NCI-H2107 (cell line): ENCODE results near the gene KAZN.

Source experiments
- DNase-seq: peaks from one replicate; lab custom pipeline; 2025; lab: John Stamatoyannopoulos, UW

The KAZN gene

DNA sequence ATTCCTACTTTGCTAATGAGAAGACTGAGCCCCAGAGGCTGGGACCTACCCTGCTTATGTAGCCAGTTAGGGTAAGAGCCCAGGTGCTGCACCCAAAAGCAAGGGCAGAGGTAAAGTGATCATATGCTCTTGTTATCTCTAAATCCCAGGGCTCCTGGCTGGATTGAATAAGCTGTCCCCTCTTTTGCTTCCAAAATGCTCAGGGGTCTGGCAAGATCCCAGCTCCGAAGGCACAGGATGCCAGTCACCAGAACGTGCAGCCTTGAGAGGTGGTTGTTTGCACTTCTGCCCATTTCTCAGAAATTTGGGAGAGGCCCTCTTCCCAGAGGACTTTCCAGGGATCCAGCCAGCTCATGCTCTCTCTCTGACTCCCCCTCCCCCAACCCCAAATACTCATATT is 412.7 kb downstream of the KAZN start:
- DNase-seq: no peak

DNA sequence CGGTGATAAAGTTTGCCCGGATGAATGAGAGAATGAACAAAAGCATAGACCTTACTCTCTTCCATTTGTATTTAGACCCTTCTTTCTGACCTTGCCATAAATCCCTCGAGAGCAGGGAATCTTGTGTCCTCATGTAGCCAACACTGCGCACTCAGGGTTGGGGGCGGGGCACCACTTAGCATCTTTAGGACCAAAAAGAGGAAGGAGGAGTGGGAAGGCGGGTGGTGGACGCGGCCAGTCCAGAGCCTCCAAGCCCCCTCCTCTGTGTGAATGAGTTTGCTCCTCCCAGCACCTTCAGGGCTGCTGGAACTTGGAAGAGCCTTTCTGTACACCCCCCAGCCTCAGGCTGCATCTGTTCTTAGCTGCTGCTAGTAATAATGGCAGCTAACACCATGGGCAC is 413.2 kb downstream of the KAZN start:
- no peak for DNase-seq

DNA sequence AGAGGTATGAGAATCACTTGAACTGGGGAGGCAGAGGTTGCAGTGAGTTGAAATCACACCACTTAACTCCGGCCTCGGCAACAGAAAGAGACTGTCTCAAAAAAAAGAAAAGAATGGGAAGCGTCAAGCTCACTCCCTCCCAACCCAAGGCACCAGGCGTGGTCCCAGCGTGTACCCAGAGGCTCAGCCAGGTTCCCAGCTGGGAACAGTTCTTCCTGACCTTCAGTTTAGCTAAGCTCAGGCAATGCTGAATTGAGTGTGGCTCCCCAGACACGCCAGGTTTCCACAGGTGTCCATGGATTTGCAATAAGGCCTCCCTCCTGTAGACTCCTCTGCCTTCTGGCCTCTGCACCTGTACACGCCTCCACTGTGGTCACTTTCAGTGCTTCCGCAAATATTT is 414.3 kb downstream of the KAZN start:
- no peak for DNase-seq

DNA sequence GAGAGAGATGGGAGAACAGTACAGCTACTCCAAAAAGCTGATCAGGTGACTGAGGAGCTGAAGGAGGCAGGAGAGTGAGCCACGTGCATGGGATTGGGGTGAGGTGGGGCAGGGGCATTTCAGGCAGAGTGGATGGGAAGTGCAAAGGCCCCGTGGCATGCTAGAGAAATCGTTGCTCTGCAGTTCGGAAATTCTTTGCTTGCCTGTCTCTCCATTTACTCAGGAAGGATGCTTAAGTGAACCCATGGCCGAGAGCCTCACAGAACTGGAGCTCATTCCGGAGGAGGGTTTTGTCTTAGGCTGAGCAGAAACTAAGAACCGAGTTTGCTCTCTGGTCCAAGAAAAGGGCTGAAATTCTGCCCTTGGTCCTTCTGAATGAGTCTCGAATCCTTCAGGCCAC is 415.3 kb downstream of the KAZN start:
- DNase-seq: no peak

DNA sequence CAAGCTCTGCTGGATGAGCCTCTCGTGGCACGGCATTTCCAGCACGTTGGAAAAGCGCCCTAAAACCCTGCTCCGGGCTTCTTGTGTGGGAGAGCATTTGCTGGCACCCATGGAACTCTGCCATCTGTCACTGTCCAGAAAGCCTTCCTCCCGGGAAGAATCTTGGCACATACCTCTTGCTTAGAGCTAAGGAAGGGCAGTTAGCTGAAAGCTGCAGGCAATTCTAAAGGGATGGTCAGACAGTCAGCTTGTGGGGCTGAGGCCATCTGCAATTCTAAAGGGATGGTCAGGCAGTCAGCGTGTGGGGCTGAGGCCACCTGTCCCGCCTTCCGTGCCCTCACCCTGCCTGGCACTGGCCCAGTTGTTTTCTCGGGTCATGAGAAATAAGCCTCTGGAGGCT is 416.0 kb downstream of the KAZN start:
- no peak for DNase-seq

DNA sequence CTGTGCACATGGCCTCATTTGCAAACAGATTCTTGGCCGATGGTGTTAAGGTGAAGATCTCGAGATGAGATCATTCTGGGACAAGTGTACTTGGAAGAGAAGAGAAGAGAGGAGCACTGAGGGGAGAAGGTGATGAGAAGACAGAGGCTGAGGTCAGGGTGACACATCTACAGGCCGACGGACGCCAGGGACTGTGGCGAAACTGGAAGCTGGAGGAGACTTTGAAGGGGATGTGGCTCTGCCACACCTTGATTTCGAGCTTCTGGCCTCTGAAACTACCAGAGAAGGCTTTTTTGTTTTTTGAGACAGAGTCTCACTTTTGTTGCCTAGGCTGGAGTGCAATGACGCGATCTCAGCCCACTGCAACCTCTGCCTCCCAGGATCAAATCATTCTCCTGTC is 417.5 kb downstream of the KAZN start:
- no peak for DNase-seq

DNA sequence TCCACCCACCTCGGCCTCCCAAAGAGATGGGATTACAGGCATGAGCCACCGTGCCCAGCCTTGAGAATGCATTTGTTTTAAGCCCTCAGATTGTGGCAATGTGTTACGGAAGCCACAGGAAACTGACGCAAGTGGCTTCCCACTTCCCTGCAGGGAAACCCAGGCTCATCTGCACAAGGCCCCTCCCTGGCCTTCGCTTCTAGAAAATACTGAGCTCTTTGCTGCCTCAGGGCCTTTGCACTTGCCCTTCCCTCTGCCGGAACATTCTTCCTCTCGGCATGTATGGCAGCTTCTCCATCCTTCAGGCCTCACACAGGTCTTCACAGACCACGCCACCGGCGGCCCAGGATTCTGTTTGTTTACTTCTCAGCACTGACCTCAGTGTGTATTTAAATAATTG is 418.0 kb downstream of the KAZN start:
- no peak for DNase-seq

DNA sequence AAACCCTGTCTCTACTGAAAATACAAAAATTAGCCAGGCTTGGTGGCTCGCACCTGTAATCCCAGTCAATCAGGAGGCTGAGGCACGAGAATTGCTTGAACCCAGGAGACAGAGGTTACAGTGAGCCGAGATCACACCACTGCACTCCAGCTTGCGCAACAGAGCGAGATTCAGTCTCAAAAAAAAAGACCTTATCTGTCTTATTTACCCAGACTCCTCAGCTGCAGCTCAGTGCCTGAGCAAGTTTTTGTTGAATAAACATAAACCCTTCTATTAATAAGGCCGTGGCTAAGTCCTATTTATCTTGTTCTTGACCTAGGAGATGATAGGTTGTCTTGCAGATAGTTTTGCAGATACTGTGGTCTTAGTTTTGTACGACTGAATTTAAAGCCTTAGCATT is 418.6 kb downstream of the KAZN start:
- DNase-seq: no peak

DNA sequence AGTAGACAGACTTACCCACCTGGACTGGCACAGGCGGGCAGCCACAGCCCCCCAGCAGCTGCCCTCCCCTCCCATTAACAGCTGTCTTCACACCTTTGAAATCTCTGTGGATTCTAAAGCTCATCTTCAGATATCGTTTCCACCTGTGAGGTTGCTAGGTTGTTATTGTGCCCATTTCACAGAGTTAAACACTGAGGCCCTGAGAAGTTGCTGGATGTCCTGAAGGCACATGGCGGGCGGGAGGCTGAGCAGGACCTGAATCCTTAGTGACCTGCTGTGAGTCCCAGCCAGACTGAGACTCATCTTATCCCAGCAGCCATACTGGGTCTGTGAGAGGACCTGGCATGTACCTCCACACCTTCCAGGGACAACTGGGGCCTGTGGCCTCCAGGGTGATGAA is 420.3 kb downstream of the KAZN start:
- DNase-seq: no peak

DNA sequence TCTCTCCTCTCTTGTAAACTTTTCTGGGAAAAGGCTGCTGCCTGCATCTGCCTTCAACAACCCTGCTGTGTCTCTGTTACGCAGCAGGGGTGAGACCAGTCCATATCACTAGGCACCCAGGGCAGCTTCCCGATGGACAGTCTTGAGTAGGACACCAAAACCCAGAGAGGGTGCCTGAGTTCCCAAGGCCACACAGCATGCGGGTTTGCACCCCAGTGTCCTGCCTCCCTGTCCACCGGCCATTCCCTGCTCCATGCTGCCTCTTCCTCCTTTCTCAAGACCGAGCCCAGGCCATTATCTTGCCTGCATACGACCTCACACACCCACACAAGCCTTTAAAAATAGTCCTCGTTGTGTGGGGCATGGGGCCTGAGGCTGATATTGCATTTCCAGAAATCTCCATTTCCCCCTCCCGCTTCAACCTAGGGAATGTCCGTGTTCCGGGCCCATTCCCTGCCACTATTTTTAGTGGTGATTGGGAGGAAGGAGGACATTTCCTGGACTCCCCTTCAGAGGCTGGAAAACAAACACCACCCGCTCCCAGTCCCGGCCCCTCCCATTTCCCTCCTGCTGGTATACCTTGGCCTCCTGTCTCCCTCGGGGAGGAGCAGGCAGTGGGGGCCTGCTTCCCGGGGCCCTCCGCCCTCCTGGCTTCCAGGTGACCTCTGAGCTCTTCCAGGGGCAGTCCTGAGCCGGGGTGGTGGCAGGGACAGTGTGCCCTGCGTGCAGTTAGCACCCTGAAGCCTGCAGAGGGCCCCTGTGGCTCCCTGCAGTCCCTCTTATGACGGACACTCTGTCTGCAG is 422.7 kb downstream of the KAZN start:
- no peak for DNase-seq

DNA sequence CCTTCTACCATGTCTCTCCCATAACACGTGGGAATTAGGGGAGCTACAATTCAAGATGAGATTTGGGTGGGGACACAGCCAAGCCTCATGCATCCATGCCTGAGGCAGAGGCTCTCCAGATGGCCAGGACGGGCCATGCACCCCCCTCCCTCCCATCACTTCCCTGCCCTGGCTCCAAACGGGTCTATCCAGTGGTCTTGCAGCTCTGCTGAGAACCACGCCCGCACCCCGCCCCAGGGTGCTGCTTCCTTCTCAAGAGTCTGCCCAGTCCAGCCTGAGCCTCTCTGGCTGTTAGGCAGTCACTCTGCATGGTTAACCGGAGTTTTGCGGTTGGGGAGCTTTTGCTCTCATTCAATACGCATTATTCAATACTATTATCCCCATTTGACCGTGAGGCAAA is 423.6 kb downstream of the KAZN start:
- no peak for DNase-seq

DNA sequence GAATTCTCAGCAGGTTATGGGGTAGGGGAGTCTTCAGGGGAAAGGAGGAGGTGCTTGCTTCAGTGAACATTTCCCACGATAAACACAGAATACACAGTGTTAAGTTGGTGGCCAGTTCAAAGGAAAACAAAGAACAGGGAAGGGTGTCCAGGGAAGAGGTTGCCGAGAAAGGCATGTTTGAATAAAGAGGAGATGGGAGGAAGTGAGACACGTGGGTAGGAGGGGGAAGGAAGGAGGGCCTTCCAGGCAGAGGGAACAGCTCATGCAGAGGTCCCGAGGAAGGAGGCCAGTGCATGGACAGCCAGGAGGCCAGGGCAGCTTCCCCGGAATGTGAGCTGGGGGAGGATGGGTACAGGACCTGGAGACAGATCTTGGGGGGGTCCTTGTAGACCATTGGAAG is 424.7 kb downstream of the KAZN start:
- DNase-seq: no peak

DNA sequence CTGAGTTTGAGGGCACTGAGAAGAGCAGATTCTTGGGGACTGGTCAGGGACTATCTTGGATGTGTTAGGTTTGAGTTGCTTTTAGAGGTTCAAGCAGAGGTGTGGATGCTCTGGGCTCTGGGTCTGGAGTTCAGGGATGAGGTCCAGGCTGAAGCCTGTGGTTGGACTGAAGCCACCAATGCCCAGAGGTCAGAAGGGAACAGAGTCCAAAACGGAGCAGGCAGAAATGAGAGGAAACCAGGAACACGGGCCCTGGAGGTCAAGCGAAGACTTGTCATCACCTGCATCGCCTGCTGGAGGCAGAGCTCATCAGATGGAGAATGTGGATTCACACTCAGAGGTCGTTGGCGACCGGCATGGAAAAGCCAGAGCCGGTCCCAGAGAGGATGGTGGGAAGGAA is 425.5 kb downstream of the KAZN start:
- DNase-seq: no peak

DNA sequence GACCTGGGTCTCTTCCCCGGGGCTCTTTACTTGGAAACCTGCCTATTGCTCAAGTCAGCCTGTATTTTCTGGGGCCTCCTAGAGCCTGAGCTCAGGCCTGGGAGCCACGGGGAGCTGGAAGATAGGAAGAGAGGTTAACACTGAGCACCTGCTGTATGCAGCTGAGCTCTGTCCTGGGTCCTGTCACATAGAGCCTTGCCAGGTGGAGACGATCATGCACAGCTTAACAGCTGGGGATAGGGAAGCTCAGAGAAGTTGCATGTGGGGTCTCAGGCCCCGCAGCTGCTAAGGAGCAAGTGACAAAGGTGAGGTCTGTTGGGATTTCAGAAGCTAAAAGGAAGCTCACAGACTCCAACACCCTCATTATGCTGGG is 427.6 kb downstream of the KAZN start:
- no peak for DNase-seq

DNA sequence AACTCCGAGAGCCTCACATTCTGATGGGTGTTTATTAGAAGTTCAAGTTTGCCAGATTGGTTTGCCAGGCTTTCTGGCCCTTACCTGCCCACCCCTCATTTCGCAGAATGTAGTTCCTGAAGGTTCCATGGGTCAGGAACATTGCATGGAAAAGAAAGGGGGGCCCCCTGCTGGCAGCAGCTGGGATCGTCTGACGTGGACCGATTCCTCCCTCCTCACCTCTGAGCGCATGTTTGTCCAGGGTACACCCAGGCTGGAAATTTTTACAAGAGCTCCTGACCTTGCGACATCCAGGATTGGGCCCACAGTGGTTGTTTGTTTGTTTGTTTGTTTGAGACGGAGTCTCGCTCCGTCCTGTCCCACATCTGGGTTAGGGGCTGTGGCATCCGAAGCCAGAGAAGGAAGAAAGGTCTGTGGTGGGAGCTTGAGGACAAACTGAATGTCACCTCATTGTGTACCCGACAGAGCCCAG is 429.1 kb downstream of the KAZN start:
- DNase-seq: no peak

DNA sequence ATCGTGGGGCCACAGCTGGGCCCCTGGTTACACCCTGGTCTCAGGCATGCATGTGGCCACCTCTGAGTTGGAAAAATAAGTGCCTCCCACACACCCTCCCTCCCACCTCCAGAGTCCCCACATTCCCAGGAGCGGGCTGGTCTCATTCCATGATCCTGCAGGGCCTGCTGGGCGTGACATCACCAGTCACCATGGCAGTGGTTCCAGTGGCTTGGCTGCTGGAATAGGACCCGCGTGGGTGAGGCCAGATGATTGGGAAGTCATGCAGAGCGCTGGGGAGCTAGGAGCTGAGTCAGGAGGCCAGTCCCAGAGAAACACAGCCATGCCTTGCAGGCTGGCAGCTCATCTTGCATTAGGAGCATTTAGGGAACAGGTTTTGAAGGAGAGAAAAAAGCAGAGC is 429.6 kb downstream of the KAZN start:
- no peak for DNase-seq

DNA sequence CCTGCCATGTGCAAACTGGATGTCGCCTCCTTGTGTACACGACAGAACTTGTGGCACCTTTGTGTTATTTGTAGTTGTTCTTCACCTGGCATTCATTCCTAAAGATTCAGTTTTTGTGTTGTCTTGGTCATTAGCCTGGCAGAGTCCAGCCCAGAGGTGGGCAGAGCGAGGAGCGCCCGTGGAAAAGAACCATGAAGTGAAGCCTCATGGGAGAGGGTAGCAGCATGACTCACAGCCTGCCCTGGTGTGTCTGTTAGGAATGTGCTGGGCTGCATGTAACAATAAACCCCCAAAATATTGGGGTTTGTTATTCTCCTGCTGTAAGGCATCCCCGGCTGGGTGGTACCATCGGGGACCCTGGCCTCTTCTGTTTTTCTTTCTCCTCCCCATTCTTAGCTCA is 430.1 kb downstream of the KAZN start:
- DNase-seq: no peak

DNA sequence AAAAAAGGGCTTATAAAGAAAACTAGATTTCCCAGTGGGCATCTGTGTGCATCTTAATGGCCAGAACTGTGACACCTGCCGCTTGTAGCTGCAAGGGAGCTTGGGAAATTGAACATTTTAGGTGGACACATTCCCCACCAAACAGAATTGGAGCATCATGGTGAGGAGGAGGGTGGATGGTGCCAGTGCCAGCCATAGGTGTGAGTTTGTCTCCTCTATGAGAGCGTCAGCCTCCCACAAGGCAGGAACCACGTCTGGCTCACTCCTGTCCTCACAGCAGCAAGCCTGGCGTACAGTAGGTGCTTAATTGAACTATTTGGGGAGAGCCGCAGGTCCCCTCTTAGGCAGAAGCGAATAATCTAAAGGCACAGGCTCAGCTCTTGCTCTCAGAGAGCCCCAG is 430.6 kb downstream of the KAZN start:
- DNase-seq: no peak

DNA sequence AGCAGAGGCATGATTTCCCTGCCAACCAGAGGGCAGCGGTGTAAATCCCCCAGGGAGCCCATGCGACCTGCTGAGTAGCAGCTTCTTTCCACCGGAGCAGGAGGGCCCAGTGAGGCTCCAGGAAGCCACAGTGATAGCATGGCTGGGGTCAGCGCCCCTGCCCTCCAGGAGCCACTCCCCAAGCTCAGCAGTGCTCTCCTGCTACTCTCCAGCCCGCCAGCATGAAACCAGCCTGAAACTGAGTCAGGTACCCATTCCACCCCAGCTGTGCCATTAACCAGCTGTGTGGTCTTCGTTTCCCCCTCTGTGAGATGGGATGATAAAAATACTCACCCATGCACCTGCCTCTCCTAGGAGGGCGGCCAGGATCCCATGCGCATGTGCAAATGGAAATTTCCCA is 431.3 kb downstream of the KAZN start:
- DNase-seq: no peak

DNA sequence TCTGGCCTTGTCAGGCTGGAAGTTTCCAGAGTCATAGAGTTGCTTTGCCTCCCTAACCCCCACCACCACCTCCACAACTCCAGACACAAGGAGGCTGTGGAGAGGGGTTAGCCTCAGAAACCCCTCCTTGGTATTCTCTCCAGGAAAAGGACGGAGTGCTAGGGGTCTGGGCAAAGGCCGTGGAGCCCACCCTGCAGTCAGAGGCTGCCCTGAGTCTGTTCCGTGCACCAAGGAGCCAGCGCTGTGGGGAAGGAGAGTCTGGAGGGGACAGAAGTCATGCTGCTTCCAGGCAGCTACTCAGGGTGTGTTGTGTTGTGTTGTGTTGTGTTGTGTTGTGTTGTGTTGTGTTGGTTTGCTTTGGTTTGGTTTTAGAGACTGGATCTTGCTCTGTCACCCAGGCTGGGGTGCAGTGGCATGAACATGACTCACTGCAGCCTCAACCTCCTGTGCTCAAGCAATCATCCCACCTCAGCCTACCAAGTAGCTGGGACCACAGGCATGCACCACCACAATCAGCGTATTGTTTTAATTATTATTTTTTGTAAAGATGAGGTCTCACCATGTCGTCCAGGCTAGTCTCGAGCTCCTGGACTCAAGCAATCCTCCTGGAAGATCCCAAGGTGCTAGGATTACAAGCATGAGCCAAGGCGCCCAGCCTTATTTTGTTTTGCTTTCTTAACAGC is 432.9 kb downstream of the KAZN start:
- no peak for DNase-seq

DNA sequence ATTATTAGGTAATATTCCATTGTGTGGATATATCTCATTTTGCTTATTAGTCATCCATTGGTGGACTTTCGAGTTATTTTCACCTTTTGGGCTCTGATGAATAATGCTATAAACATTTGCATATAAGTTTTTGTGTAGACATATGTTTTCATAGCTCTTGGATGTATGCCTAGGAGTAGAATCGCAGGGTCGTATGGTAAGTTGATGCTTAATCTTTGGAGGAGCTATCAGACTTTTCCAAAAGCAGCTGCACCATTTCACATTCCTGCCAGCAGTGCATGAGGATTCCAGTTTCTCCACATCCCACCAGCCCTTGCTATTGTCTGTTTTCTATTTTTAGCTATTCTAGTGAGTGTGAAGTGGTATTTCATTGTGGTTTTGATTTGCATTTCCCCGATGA is 434.8 kb downstream of the KAZN start:
- no peak for DNase-seq

DNA sequence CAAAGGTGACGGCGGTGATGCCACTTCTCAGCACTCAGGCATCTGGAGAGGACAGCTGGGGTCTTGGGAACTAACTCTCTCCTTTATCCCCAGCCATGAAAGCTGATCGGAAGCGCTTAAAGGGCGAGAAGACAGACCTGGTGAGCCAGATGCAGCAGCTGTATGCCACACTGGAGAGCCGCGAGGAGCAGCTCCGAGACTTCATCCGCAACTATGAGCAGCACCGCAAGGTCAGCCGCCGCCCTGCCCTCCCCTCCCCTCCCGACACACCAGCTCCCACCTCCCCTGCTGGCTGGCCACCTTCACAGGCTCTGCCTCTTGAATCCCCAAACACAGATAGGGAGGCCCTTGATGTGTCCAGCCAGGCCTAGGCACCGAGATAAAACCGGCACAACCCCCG is 436.2 kb downstream of the KAZN start:
- DNase-seq: no peak

DNA sequence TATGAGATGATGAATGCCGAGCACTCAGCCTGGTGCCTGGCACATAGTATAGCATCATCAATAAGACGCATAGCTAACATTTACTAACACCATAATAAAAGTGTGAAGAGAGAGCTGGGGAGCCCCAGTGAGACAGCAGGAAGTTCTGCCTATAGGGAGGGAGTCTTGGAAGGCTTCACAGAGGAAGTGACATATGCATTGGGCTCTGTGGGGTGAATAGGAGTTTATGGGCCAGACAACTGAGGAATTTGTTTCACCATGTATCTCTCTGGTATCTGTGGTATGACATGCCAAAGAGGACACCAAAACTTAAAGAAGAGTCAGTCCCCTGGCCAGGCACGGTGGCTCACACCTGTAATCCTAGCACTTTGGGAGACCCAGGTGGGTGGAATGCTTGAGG is 436.8 kb downstream of the KAZN start:
- no peak for DNase-seq

DNA sequence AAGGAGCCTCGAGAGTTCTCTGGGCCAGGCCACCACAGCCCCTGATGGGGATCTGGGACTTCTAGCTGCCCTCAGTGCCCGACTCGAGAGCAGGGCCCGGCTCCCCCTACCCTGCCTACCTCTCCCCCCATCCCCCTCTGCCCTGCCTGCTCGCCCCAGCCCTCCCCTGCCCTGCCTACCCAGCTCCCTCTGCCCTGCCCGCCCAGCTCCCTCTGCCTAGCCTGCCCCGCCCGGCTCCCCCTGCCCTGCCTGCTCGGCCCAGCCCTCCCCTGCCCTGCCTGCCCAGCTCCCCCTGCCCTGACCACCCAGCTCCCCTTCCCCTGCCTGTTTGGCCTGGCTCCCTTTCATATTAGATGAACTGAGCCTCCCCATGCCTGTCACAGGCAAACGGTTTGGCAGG is 437.6 kb downstream of the KAZN start:
- DNase-seq: no peak
